Colonic mucosa (tissue), 4 donors: ENCODE results near the gene LUZP2. TPM values are rescaled to one million over a fixed set of nuclear protein-coding genes. Genes with fewer than 3 reads are reported as not detected.

Source experiments
- DNase-seq: peaks from one replicate; pipeline ENCODE4 v3.0.0-alpha.2; 2020
- H3K27ac ChIP-seq: fragments of 200-600 bp; one replicate; pipeline ENCODE4 v1.8.0; 2021
- H3K27me3 ChIP-seq: fragments of 200-600 bp; one replicate; pipeline ENCODE4 v1.8.0; 2021
- H3K36me3 ChIP-seq: fragments of 200-600 bp; one replicate; pipeline ENCODE4 v1.8.0; 2021
- H3K4me1 ChIP-seq: fragments of 200-600 bp; one replicate; pipeline ENCODE4 v1.8.0; 2021; ENCODE audit warnings: mild to moderate bottlenecking
- H3K4me3 ChIP-seq: fragments of 200-600 bp; one replicate; pipeline ENCODE4 v1.8.0; 2021
- H3K9ac ChIP-seq, 2 donors: one replicate each; pipeline ENCODE4 v1.7.0; 2013; ENCODE audit warnings: control low read depth in 2 of 2, low read depth in 2 of 2, low read length in 2 of 2
- H3K9me3 ChIP-seq: fragments of 200-600 bp; one replicate; pipeline ENCODE4 v1.8.0; 2021
- intact Hi-C: fragments of 100-400 bp; cut with DNase I; formaldehyde crosslinking; loops from one replicate; pipeline ENCODE4 v1.14.1; 2022
- total RNA-seq, 2 donors: library from RNA; stranded (reverse); fragmentation: NEBNext Ultra II Directional in 1 of 2; extraction: Animal tissue kit (Norgen Biotek cat#: 25700) in 1 of 2; gene quantifications; one replicate each; pipeline ENCODE4 v1.2.1, GENCODE V29; 2021
- TF ChIP-seq, protein P1 (sequence below): fragments of 200-600 bp; IDR thresholded peaks from one replicate; pipeline ENCODE4 v1.8.0; 2022; ENCODE audit warnings: antibody characterized with exemption, mild to moderate bottlenecking
- donor health status: healthy.
- donor health status: DM: no; HTN: no; CAD: no.
- donor health status: DM: no; HTN: no; CAD: no.

Gene LUZP2
- total RNA-seq, 2 donors from 2014 or later = 0.57 to 1.3 TPM

- H3K4me3 ChIP-seq = no peak overlapping the region
- no peaks in the 10 kb centered on the region for H3K27me3 ChIP-seq
- H3K27ac ChIP-seq = no peak overlapping the region
- H3K9ac ChIP-seq = no peak overlapping the region
- H3K9me3 ChIP-seq = no peaks in the 10 kb centered on the region
- intact Hi-C loops = no loop called here
- no peaks in the 10 kb centered on the region for H3K4me1 ChIP-seq
- TF ChIP-seq, protein P1, sequence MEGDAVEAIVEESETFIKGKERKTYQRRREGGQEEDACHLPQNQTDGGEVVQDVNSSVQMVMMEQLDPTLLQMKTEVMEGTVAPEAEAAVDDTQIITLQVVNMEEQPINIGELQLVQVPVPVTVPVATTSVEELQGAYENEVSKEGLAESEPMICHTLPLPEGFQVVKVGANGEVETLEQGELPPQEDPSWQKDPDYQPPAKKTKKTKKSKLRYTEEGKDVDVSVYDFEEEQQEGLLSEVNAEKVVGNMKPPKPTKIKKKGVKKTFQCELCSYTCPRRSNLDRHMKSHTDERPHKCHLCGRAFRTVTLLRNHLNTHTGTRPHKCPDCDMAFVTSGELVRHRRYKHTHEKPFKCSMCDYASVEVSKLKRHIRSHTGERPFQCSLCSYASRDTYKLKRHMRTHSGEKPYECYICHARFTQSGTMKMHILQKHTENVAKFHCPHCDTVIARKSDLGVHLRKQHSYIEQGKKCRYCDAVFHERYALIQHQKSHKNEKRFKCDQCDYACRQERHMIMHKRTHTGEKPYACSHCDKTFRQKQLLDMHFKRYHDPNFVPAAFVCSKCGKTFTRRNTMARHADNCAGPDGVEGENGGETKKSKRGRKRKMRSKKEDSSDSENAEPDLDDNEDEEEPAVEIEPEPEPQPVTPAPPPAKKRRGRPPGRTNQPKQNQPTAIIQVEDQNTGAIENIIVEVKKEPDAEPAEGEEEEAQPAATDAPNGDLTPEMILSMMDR = no peak
- DNase-seq = no peak
- H3K36me3 ChIP-seq = no peaks in the 10 kb centered on the region
Observed at GRCh38 chr11:24767411-24767810, 270.6 kb downstream of the LUZP2 start.

DNA sequence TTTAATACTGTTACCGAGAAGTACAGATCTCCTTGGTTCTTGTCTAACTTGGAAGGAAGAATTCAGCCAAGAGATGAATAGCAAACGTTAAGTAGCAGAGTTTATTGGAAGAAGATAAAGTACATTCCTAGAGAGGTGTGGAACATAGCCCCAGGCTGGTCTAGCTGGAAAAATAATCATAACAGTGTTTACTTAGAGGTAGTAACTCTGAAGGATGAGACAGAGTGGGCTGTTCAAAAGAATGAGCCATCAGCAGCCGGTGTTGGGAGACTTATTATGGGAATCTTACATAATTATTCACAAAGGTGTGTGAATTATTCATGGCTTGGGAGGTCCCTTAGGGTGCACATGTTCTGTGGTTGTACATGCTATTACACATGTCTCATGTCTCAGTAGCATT lies 276.5 kb downstream of the LUZP2 start:
- no peak overlapping the region for H3K9ac ChIP-seq
- H3K4me1 ChIP-seq = no peaks in the 10 kb centered on the region
- H3K4me3 ChIP-seq = no peak overlapping the region
- TF ChIP-seq, protein P1 = no peak
- H3K36me3 ChIP-seq = no peaks in the 10 kb centered on the region
- no peak overlapping the region for H3K27ac ChIP-seq
- no peaks in the 10 kb centered on the region for H3K9me3 ChIP-seq
- no peak for DNase-seq
- intact Hi-C loops = no loop called here
- no peaks in the 10 kb centered on the region for H3K27me3 ChIP-seq

GRCh38 chr11:24779791-24780190 lies 282.9 kb downstream of the LUZP2 start:
- intact Hi-C loops = no loop called here
- Histone ChIP-seq H3K27me3 (no peaks in the 10 kb centered on the region), H3K4me3 (no peak overlapping the region), H3K4me1 (no peaks in the 10 kb centered on the region), H3K9me3 (no peaks in the 10 kb centered on the region), H3K9ac (no peak overlapping the region), H3K27ac (no peak overlapping the region), H3K36me3 (no peaks in the 10 kb centered on the region)
- TF ChIP-seq, protein P1 = no peak
- no peak for DNase-seq

DNA sequence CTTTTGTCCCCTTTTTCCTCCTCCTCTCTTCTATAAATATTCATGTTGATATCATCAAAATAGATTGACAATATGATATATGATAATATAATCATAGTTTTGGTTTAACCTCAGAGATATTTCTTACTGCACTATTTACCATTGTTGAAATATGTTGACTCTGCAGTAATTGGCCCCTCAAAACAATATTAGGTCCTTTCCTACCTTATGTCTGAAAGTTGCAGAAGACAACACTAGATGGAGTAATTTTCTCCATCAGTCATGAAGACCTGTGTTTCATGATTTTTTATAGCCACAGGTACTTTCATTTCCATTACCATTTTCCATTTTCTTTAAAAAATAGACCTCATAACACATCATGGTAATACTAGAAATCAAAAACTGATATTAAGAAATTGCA lies 284.4 kb downstream of the LUZP2 start:
- Histone ChIP-seq H3K4me3 (no peak overlapping the region), H3K4me1 (no peaks in the 10 kb centered on the region), H3K9ac (no peak overlapping the region), H3K27me3 (no peaks in the 10 kb centered on the region), H3K27ac (no peak overlapping the region), H3K9me3 (no peaks in the 10 kb centered on the region), H3K36me3 (no peaks in the 10 kb centered on the region)
- intact Hi-C loops = no loop called here
- DNase-seq = no peak
- TF ChIP-seq, protein P1 = no peak

DNA sequence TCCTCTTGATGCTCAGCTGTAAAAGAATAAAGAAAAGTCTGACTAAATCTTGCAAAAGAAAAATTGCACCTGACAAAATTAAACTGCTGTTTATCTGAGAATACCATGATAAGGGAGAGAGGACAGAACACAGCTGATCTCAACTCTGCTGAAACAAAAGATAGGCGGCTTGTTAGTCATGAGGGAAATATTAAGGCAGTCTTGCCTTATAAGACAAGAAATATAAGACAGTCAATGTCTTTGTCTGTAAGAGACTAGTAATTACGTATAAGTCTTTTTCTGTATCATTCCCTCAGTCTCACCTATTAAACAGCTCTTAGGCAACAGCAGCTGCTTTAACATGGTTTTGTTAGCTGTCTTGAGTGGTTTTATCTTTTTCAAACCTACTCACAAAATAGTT lies 296.6 kb downstream of the LUZP2 start:
- Histone ChIP-seq H3K9me3 (no peaks in the 10 kb centered on the region), H3K27me3 (no peaks in the 10 kb centered on the region), H3K36me3 (no peaks in the 10 kb centered on the region), H3K4me1 (no peaks in the 10 kb centered on the region), H3K9ac (no peak overlapping the region), H3K4me3 (no peak overlapping the region), H3K27ac (no peak overlapping the region)
- DNase-seq = no peak
- intact Hi-C loops = no loop called here
- TF ChIP-seq, protein P1 = no peak

DNA sequence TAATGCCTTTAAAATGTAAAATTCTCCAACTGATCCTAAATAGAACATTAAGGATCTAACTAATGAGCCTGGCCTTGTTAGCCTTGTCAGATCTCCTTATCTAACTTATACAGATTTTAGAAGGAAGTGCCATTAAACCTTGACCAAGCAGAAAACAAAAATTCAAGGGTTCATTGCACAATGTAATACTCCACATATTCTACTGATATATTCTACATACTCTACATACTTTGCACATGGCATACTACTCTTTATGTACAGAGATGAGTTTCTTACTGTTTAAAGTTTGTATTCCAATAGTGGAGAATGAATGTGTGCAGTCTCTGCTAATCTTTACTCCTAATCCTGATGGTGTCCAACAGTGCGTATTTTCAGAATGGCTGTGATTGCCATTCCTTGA lies 297.2 kb downstream of the LUZP2 start:
- DNase-seq = no peak
- Histone ChIP-seq H3K9me3 (no peaks in the 10 kb centered on the region), H3K27ac (no peak overlapping the region), H3K4me3 (no peak overlapping the region), H3K27me3 (no peaks in the 10 kb centered on the region), H3K9ac (no peak overlapping the region), H3K4me1 (no peaks in the 10 kb centered on the region), H3K36me3 (no peaks in the 10 kb centered on the region)
- intact Hi-C loops = no loop called here
- TF ChIP-seq, protein P1 = no peak
